ENCODE measurements around the gene PSD2.

- TF ChIP-seq CTCF (IDR thresholded peaks at IDR 0.05; ENCODE audit: insufficient read depth, low read length) (no peak), POLR2AphosphoS5 (IDR thresholded peaks at IDR 0.05; ENCODE audit: low read depth) (no peak)
Observed at GRCh38 chr5:139772927-139773690, 22.5 kb upstream of the PSD2 start.

All from HL-60 (cell line).